Esophagus mucosa (tissue), 1 donor: ENCODE results near the gene TEX10. TPM values are rescaled to one million over a fixed set of nuclear protein-coding genes. Genes with fewer than 3 reads are reported as not detected.
"Not testable (repeated sequence)": the region's sequence is repeated elsewhere in the genome, so short reads cannot be mapped to it uniquely, and the experiment has no call there.

ENCODE experiments used
- ATAC-seq: fragments of 200-7000 bp; cut with Tn5 transposase; one replicate; pipeline ENCODE4 v1.9.1; 2020
- total RNA-seq: library from RNA; stranded (reverse); gene quantifications from one replicate; pipeline ENCODE4 v1.2.4, GENCODE V29; 2023
- donor health status: DM: yes; HTN: yes; CAD: no.

Gene TEX10
- 12.5 TPM for total RNA-seq

DNA sequence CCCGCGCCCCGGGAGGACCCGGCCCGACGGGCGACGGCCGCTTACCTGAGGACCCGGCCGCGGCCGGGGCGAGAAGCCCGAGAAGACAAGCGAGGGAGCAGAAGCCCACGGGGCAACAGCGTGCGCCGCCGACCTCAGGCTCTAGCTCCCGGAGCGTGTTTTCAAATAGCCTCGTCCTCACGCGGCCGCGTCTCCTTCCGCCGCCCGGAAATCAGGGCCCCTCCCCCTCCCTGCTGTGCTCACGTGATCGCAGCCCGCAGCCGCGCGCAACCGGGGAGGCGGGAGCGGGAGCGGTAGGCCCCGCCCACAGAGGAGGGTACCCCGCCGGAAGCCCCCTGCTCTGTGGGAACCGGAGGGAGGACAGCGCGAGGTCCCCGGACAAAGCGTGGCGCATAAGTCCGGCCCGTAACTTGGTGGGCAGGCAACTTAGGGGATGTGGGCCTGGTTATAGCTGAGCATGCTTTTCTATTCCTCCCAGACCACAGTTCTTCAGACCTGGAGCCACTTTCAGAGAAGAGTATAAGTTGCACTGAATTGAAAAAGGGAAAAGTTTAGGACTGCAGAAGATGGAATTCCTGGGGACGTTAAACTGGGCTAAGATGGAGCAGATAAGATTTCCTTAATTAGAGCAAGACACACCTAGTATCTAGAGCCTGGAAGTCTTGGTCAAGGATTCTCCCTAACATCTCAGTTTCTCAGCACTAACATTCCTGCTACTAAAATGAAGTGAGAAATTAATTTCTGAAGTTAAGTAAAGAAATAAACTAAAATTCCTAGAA lies at the start of gene TEX10:
Gene TEX10 (minus strand): TSS at position 216 of the 779 bp plus-strand sequence. CDS start 3,579 bp downstream, outside the sequence.
- ATAC-seq: peak; percentile 95

DNA sequence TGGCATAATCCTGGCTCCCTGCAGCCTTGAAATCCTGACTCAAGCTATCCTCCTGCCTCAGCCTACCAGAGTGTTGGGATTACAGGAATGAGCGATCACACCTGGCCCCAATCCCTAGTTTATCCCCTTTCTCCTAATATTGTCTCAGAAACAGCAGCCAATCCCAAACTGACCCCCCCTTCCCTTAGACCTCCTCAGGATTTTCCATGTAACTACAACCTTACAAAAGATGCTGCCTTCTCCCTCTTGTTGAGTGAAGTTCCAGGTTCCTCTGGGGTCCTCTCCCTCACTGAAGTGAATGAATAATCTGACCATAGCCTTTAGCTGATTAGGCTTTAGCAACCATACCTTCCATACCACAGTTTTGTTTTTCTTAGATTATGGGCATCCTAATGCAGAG lies 48.3 kb upstream of the TEX10 start:
- no peak for ATAC-seq

DNA sequence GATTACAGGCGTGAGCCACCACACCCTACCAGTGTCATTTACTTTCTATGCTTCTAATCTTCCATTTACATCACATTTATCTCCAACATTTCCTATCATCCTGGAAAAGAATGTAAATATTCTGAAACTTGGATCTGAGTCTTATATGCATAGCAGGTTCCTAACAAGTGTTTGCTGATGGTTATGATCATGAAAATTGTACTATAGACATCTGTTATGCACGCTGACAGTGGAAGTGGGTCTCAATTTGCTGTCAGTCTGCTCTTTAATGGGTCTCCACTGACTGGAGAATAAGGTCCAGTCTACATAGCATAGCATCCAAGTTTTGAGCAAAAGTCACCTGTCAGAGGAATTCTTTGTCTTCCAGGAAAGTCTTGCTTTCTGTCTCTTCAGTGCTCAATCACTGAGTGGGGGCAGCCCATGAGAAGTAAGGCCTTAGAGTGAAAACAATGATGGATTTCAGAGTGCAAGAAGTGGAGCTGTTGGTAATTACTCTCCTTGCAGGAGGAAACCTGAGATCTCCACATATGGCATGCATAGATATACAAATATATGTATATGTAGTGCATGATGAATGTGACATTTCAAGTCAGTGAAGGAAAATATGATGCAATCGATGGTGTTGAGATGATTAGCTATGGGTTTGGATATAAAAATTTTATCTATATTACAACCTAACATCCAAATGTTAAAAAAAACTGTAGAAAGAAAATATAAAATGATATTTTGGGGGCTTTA lies 45.0 kb upstream of the TEX10 start:
- no peak for ATAC-seq

DNA sequence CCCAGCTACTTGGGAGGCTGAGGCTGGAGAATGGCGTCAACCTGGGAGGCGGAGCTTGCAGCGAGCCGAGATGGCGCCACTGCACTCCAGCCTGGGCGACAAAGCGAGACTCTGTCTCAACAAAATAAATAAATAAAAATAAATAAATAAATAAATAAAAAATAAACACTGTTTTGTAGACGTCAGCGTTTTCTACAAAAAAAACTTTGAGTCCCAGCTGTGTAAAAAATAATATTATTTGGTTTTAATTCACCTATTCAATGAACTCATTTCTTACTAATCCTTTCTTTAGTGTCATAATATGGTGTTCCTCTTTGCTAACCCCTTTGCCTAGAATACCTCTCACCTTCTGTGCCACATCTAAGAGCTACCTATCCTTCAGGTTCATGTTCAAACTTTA lies 44.0 kb upstream of the TEX10 start:
- no peak for ATAC-seq

DNA sequence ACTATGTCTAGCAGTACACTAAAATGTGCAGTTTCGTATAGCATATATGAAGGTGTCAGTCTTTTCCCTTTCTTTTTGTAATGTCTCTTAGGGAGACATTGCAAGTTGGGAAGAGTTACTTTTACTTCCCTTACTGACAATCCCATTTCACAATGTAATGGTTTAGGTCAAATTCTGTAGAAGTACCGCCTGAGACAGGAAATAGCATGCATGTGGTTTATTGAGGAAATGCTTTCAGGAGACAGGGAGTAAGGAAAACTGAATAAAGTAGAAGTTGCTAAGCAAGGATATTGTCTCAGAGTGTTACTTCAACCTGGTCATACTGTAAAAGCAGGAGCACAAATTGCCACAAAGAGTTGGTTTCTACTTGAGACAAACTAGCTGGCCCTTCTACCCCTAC lies 42.1 kb upstream of the TEX10 start:
- ATAC-seq: no peak

DNA sequence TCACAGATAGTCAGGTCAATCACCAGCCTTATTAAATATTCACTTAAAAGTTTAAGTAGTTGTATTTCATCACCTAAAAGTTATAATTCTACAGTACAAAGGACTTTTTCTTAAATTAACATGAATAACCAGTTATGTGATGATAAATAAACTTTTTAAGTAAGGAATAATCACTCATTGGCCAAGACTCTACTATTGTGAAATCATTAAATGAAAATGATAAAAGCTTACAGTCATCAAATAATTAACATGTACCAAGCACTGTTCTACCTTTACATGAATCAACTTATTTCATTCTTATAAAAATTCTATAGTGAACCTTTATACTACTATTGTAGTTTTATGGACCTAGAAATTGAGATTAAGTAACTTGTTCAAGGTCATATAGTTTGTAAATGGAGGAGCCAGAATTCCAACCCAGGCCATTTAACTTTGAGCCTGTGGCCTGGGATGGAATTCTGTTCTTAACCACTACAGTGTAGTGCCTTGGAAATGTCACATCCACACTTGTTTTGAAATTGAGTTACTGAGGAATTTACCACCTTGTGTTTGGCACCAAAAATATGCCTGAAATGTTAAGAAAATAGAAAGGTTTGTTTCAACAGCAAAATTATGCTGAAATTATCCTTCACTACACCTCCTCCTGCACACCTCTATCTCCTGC lies 41.4 kb upstream of the TEX10 start:
- no peak for ATAC-seq

DNA sequence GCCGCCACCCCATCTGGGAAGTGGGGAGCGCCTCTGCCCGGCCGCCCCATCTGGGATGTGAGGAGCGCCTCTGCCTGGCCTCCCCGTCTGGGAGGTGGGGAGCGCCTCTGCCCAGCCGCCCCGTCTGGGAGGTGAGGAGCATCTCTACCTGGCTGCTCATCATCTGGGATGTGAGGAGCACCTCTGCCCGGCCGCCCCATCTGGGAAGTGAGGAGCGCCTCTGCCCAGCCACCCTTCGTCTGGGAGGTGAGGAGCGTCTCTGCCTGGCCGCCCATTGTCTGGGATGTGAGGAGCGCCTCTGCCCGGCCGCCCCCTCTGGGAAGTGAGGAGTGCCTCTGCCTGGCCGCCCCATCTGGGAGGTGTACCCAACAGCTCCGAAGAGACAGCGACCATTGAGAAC lies 40.2 kb upstream of the TEX10 start:
- ATAC-seq: not testable (repeated sequence)

DNA sequence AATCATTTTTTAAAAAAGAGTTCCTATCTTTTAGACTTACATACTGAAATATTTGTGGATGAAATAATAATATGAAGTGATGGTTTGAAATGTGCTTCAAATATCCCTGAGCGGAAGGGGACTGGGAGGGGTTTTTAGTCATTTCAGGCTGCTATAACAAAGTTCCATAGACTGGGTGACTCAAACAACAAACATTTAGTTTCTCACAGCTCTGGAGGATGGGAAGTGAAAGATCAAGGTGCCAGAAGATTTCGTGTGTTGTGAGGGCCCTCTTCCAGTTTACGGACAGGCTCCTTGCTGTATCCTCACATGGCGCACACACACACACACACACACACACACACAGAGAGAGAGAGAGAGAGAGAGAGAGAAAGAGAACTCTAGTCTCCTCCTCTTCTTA lies 27.1 kb upstream of the TEX10 start:
- no peak for ATAC-seq

DNA sequence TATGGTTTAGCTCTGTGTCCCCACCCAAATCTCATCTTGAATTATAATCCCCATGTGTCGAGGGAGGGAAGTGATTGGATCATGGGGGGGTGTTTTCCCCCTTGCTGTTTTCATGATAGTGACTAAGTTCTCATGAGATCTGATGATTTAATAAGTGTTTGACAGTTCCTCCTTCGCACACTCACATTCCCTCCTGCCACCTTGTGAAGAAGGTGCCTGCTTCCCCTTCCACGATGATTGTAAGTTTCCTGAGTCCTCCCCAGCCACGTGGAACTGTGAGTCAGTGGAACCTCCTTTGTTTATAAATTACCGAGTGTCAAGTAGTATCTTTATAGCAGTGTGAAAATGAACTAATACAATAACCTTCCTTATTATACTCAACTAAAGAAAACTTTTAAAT lies 24.3 kb upstream of the TEX10 start:
- no peak for ATAC-seq

DNA sequence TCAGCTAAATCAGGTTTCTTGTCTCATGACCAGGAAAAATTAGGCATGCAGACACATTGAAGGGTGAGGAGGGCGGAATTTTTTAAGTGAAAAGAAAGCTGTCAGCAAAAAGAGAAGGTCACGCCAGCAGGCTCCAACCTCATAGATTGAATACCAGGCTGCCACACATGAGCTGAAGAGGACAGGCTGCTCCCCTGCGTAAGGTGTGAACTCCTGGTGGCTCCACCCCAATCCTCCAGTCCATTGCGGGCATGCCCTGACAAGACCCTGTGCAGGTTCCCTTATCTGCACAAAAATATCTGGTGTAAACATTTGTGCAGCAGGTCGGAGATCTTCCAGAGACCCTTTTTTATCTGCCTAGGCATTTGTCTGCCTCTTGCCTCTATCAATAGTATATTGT lies 22.9 kb upstream of the TEX10 start:
- ATAC-seq: peak; percentile 49

DNA sequence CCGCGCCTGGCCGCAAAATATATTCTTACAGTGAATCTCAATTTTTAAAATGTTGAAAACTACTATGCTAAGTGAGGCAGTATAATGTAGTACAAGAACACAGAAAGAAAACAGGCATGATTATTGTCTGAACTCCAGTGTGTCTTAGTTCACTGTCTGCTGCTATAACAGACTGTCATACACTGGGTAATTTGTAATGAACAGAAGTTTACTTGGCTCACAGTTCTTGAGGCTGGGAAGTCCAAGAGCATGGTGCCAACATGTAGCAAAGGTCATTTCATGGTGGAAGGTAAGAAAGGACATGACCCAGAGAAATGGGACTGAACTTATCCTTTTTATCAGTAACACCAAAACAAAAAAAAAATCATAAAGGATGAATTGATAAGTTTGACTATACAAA lies 19.9 kb upstream of the TEX10 start:
- ATAC-seq: no peak

DNA sequence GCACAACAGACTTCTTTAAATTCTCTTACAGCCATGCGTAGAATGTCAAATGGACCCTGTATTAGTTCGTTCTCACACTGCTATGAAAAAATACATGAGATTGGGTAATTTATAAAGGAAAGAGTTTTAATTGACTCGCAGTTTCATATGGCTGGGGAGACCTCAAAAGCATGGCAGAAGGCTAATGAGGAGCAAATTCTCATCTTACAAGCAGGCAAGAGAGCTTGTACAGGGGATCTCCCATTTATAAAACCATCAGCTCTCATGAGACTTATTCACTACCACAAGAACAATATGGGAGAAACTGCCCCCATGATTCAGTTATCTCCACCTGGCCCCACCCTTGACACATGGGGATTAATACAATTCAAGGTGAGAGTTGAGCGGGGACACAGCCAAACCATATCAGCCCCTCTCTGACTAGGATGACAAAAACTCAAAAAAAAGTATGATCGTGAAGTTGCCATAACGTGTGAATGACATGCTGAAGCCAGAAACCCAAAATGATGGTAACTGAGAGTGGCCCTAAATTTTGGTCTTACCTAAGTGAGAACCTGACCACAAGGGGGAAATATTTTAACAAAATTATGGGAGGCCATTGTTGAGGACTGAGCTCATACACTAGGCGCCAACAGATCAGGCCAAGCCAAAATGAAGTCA lies 17.5 kb upstream of the TEX10 start:
- no peak for ATAC-seq

DNA sequence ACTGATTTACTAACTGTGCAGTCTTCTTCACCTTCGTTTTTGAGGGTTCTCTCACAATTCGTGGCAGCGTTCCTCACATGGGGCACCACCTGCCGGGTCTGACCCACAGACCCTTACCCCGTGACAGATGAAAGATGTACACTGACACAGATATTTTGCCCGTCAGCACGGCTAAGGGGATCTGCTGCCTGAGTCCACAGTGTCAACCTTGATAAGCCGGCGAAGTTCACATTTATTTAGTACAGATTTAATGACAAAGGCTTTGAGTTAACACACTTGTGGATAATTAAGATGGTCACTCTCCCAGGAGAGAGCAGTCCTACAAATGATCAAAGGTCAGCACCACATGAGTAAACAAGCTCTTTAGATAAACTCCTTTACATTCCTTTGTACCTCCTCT lies 15.9 kb upstream of the TEX10 start:
- ATAC-seq: no peak

DNA sequence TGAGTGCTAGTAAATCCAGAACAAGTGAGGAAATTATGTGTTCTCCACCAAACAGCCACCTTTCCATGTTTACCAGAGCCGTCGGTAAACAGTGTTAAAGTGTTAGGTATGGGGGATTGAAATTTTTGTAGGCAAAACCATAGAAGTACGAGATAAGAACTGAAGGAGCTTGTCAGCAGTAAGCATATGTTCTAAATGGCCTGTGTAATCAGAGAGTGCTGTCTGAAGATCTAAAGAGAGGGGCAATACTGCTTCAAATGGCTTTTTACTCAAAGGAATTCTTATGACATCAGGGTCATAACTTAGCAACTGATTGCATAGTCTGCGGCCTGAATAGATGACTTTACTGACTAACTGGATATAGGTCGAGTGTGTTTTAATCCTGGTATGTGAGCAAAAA lies 13.4 kb upstream of the TEX10 start:
- no peak for ATAC-seq

DNA sequence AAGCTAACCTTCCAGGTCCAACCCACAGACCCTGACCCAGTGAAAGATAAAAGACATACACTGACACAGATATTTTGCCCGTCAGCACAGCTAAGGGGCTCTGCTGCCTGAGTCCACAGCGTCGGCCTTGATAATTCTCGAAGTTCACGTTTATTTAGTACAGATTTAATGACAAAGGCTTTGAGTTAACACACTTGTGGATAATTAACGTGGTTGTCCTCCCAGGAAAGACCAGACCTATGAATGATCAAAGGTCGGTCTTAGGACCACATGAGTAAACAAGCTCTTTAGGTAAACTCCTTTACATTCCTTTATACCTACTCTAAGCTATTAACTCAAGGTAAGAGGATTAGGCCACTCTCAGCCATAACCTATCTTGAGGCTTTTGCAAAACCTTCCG lies 11.3 kb upstream of the TEX10 start:
- ATAC-seq: no peak

DNA sequence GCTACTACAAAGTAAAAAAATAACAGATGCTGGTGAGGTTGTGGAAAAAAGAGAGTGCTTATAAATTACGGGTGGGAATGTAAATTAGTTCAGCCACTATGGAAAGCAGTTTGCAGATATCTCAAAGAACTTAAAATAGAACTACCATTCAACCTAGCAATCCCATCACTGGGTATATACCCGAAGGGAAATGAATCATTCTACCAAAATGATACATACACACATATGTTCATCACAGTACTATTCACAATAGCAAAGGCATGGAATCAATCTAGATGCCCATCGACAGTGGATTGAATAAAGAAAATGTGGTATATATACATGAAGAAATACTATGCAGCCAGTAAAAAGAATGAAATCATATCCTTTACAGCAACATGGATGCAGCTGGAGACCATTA lies 6.3 kb upstream of the TEX10 start:
- no peak for ATAC-seq

DNA sequence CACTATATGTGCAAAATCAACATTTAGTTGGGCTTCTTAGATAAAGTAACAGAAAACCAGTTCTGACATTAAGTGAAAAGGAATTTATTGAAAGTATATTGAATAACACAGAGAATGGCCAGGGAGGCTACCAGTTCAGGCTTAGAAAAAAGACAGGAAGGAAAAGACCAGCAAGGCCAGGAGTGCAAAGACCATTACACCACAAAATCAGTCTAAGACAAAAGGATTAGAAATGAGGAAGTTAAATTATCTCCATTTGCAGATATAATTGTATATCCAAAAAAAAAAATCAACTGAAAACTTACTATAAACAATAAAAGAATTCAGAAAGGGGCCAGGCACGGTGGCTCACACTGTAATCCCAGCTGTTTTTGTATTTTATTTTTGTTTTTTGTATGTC lies 4.8 kb upstream of the TEX10 start:
- ATAC-seq: no peak

DNA sequence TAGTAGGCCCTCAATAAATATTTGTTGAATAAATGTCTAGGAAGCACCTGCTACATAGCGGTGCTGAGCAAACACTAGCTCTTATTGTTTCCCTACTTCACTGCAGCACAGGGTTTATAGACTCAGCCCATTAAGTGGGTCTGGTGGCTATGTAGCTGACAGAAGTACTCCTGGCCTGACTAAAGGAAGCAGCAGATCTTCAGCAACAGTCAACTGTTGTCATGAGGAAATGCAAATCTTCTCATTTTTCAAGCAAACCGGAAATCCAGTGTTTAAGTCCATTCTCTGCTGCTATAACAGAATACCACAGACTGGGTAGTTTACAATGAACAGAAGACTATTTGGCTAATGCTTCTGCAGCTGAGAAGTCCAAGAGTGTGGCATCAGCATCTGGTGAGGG lies 2.8 kb upstream of the TEX10 start:
- ATAC-seq: no peak

DNA sequence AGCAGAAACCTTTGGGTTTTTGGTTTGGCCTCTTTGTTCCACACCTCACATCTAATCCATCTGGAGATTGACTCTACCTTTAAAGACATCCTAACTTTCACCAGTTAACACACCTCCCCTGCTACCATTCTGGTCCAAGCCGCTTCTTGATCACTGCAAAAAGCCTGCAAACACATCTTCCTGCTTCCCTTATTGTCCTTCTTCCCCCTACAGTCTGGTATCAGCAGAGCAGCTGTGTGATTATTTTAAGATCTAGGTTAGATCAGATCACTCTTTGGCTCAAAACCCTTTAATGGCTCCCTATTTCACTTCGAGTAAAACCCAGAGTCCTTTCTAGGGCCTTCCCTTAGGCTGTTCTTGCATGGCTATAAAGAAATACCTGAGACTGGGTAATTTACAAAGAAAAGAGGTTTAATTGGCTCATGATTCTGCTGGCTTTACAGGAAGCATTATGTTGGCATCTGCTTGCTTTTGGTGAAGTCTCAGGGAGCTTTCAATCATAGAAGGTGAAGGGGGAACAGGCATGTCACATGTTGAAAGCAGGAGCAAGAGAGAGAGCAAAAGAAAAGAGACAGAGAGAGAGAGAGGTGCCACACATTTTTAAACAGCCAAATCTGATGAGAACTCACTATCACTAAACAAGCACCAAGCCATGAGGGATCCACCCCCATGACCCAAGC lies 1.5 kb upstream of the TEX10 start:
- no peak for ATAC-seq

DNA sequence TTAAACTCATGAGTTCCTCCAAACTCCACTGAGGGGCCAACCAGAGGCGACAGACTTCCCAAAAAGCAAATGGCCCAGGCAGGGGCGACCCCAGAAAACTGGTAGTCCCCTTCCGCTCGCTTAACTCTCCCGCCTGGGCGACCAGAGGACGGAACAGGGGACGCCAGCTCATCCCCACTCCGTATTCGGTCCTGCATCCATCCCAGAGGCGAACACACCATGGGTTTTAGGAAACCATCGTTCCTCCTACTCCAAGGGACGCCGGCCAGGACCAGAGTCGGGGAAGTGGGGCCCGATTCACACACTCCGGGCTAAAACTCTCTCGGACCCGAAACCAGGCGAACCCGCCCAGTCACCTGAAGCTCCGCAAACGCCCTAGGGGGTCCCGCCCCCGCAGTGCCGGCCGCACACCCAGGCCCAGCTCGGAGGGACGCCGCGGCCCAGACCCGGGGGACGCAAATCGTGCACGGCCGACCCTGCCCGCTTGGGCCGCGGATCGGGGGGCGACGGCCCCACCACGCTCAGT lies 478 bp downstream of the TEX10 start:
- peak; percentile 64 for ATAC-seq

DNA sequence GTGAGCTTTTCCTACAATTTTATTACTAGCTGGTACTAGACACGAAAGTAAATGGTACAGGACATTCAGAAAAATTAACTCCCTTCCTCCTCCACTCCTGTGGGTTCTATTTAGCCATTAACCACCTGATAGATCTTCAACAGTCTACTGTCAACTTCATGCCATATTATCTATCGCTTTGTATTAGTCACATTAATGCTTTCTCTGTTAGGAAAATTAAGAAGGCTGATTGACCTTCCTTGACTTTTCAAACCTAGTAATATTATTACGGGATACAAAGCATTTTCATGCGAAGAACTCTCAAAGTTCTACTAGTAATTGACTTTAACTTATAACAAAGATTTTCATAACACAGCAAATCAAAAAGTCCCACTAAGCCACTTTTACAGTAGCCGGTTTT lies 1.2 kb downstream of the TEX10 start:
- no peak for ATAC-seq

DNA sequence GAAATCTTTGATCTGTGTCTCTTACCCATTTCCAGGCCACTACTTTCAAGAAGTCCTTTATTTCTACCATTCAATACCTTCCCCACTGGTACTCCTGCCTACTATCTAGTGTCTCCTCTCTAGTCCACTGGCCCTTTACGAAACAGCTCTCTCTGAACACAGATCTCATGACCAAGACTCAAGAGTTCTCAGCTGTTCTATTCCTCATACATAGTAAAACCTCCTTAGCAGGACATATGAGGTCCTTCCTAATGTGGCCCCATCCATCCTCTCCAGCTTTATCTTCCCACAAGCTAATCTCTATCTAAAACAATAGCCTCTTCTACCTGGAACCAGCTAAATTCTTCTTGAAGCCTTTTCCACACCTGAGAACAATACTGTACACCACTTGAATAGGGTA lies 2.6 kb downstream of the TEX10 start:
- ATAC-seq: no peak
